GM12801 (cell line): ENCODE results near the gene LTA4H.

ENCODE experiments used
- CTCF ChIP-seq: IDR thresholded peaks from one replicate; pipeline ENCODE4 v1.5.1; 2011; ENCODE audit warnings: control low read depth; ENCODE audit not compliant: insufficient read length; ENCODE audit errors: extremely low read depth

The LTA4H gene

GRCh38 chr12:96026331-96026730 lies 9.1 kb downstream of the LTA4H start:
- TF ChIP-seq CTCF = no peak

GRCh38 chr12:96025518-96025917 lies 9.9 kb downstream of the LTA4H start:
- no peak for TF ChIP-seq CTCF

- TF ChIP-seq CTCF = no peak
Measured at GRCh38 chr12:96020314-96021003, 14.9 kb downstream of the LTA4H start.

GRCh38 chr12:96015672-96016071 lies 19.7 kb downstream of the LTA4H start:
- TF ChIP-seq CTCF = no peak

- TF ChIP-seq CTCF = no peak
Measured at GRCh38 chr12:96014943-96015599, 20.3 kb downstream of the LTA4H start.

- TF ChIP-seq CTCF = no peak
Measured at GRCh38 chr12:96007729-96008128, 27.7 kb downstream of the LTA4H start.

- TF ChIP-seq CTCF = no peak
Measured at GRCh38 chr12:96006727-96007126, 28.7 kb downstream of the LTA4H start.
